ENCODE data around the gene EXOC7.

The EXOC7 gene

DNA sequence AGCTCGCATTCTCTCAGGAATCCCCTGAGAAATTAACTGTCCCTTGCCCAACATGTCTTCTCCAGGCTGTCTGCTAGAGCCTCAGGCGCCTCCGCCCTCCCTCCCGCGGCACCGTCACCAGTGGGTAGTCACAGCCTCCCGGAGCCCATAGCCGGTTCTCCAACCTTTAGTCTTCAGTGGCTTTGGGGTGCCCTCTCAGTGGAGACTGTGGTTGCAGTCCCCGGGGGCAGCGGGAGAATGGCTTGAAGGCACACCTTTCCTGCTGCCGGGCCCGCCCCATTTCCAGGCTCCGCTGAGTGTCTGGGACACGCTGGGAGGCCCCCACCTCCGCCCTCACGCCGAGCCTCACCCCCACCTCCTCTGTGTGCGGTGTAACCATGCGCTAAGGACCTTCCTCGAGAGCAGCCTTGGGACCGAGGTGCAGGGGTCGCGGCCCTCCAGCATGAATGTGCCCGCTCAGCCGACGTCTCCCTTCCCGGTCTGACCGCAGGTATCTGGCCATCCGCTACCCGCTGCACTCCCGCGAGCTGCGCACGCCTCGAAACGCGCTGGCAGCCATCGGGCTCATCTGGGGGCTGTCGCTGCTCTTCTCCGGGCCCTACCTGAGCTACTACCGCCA lies 27.3 kb downstream of the EXOC7 start:
- TF ChIP-seq, protein P1, sequence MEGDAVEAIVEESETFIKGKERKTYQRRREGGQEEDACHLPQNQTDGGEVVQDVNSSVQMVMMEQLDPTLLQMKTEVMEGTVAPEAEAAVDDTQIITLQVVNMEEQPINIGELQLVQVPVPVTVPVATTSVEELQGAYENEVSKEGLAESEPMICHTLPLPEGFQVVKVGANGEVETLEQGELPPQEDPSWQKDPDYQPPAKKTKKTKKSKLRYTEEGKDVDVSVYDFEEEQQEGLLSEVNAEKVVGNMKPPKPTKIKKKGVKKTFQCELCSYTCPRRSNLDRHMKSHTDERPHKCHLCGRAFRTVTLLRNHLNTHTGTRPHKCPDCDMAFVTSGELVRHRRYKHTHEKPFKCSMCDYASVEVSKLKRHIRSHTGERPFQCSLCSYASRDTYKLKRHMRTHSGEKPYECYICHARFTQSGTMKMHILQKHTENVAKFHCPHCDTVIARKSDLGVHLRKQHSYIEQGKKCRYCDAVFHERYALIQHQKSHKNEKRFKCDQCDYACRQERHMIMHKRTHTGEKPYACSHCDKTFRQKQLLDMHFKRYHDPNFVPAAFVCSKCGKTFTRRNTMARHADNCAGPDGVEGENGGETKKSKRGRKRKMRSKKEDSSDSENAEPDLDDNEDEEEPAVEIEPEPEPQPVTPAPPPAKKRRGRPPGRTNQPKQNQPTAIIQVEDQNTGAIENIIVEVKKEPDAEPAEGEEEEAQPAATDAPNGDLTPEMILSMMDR (IDR thresholded peaks at IDR 0.05; ENCODE audit: insufficient read depth, low read depth, low read length, missing control alignments) = no peak
- no peak for DNase-seq (ENCODE audit: low read depth)
- no peak overlapping the region for H3K4me3 ChIP-seq (ENCODE audit: low read depth, low read length)

DNA sequence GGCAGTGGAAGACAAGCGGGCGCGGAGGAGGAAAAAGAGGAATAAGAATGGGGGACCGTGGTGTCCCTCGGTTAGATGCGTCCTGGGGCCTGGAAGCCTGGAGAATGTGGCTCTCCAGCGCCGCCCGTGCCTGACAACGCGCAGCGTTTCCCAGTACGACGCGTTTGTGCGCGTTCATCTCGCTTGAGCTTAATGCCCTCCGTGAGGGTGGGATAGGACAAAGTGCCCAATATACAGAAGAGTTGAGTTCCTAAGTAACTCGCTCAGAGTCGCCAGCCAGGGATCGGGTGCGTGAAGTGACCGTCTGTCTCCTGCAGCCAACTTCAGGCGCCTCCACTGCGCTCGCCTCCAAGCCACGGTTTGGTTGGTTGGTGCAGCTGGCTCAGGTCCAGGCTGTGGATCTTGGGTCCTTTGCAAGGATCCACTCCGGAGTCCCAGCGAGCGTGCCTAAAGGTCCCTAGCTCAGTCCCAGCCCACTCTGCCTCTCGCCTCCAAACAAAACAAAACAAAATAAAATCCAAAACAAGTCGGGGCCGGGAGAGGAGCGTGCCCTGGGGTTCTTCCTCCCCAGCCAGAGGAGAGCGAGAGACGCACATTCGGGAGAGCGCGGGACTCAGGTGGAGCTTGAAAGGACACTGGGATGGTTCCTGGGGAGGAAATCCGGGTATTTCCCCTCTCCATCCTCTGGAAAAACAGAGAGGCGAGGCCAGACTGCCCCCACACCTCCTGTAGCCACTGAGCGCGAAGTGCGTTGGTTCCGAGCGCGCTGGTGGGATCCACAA lies 28.0 kb downstream of the EXOC7 start:
- H3K4me3 ChIP-seq (ENCODE audit: low read depth, low read length) = no peak overlapping the region
- DNase-seq (ENCODE audit: low read depth) = no peak
- TF ChIP-seq, protein P1 (IDR thresholded peaks at IDR 0.05; ENCODE audit: insufficient read depth, low read depth, low read length, missing control alignments) = no peak

DNA sequence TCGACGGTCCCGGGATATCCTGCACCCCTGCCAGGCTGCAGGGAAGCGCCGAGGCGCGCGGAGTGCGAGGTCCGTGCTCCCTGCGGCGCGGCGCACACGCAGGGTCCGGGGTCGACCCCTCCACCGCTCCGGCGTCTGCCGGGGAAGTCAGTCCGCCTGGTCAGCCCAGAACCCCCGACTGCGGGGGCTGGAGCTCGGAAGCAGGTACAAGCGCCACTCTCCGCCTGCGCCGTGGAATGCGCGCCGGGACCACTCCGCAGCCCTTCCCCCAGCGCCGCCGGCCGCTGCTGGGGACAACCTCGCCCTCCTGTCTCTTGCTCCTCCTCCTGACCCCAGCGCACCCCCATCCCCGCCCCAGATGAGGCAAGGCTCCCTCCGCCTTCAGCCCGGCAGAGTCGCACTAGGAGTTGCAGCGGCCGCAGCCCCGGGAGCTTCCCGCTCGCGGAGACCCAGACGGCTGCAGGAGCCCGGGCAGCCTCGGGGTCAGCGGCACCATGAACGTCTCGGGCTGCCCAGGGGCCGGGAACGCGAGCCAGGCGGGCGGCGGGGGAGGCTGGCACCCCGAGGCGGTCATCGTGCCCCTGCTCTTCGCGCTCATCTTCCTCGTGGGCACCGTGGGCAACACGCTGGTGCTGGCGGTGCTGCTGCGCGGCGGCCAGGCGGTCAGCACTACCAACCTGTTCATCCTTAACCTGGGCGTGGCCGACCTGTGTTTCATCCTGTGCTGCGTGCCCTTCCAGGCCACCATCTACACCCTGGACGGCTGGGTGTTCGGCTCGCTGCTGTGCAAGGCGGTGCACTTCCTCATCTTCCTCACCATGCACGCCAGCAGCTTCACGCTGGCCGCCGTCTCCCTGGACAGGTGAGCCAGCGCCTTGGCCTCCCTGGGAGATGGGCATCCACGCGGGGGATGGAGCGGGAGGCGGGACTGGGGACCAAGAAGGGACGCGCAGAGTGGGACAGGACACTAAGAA lies 28.9 kb downstream of the EXOC7 start, which contains the start of gene GALR2:
Gene GALR2, plus strand, starts transcription at position 392 of the 974 bp plus-strand sequence. Its CDS starts 103 bp downstream, at position 495.
- TF ChIP-seq, protein P1 (IDR thresholded peaks at IDR 0.05; ENCODE audit: insufficient read depth, low read depth, low read length, missing control alignments) = no peak
- H3K4me3 ChIP-seq (ENCODE audit: low read depth, low read length) = no peak within 1 kb of the TSS
- DNase-seq (ENCODE audit: low read depth) = no peak

DNA sequence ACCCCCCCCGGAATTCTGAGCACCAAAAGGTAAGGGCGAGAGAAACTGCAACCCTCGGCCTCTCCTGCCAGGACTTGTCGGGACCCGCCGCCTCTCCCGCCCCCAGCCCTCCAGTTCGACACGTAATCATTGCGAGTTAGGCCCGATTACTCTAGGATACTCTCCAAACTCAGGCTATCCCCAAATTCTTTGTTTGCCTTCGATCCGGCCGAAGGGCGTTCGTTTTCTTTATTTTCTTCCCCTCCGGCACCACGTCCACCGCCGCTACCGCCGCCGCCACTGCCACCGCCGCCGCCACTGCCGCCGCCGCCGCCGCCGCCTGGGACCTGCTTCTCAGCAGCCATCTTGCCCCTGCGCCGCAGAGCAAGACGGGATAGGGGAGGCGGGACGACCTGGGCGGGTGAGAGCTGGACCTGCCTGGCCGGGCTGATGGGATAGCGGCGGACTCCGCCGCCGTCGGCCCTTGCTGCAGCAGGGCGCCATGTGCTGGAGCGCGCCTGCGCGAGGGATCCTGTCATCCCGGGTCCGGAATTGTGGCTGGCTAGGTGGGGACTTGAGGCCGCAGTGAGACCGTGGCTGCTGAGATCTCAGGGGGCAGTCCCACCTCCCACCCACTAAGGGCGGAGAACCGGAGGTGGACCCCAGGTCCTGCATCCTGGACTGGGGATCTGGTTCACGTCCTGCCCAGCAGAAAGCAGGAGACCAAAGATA lies 31.3 kb downstream of the EXOC7 start, which contains the start of gene SRP68:
Gene SRP68, minus strand, starts transcription at position 370 of the 711 bp plus-strand sequence. Its CDS starts 26 bp downstream, at position 344.
- peak; percentile 95 for DNase-seq (ENCODE audit: low read depth)
- TF ChIP-seq, protein P1 (IDR thresholded peaks at IDR 0.05; ENCODE audit: insufficient read depth, low read depth, low read length, missing control alignments) = no peak
- H3K4me3 ChIP-seq (ENCODE audit: low read depth, low read length) = peak within 1 kb of the TSS; percentile 87

DNA sequence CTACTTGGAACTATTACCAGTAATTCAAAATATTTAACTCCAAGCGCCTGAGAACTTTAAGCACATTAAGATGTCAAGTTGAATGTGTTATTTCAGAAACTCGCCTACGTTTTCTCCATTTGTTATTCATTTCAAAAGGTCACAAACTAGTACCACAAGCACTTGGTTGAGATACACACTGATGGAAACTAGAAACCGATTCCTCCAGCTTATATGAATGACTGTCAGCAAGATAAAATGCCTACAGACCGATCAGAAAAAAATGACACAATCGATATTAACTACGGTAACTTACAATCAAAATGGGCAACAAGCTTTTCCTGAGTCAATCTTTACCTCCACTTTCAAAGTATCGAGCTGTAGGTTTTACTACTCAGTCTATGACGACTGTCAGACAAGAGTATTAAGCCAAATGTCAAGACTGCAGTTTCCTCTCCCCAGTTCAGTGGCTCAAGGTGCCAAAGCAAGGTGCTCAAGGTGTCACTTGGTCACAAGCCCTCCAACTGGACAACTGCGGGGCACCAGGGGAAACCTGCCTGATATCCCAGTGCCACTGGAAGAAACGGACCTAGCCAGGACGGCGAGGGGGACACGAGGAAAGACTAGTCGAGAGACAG lies 31.9 kb downstream of the EXOC7 start:
- peak; percentile 63 for DNase-seq (ENCODE audit: low read depth)
- TF ChIP-seq, protein P1 (IDR thresholded peaks at IDR 0.05; ENCODE audit: insufficient read depth, low read depth, low read length, missing control alignments) = no peak

More for the DNA sequence above, 31.9 kb downstream of the EXOC7 start:
- H3K4me3 ChIP-seq (ENCODE audit: low read depth, low read length) = peak overlapping the region; percentile 87

All from GM12865 (cell line).